H1 (cell line): ENCODE data around the gene LARP4. TPM values are rescaled to one million over a fixed set of nuclear protein-coding genes. Genes with fewer than 3 reads are reported as not detected.

Source experiments
- CTCF ChIA-PET: fragments of 300-600 bp; sonication (Branson Sonifier 250); formaldehyde crosslinking; loops from one replicate; lab custom pipeline; 2021; ENCODE audit not compliant: partially characterized antibody; lab: Charles Lee
- POLR2A ChIA-PET: fragments of 300-600 bp; sonication (Branson Sonifier 250); formaldehyde crosslinking; loops from one replicate; lab custom pipeline; 2021; ENCODE audit warnings: inconsistent platforms; ENCODE audit not compliant: partially characterized antibody; lab: Charles Lee
- DNase-seq, 2 experiments: peaks; one replicate each; pipeline versions ENCODE4 v3.0.0 to v3.0.0-alpha.2; 2010 to 2022; ENCODE audit warnings: low spot score in 2 of 2, low read depth in 1 of 2, mixed read lengths in 1 of 2
- FAIRE-seq: peaks from 2 replicates; lab custom pipeline; 2011; peaks lifted over from hg19 to GRCh38; lab: Jason Lieb, UNC
- H2AFZ ChIP-seq: 2 replicates; pipeline ENCODE4 v1.8.1; 2012; ENCODE audit warnings: low read length, inconsistent platforms
- H2AK5ac ChIP-seq: 2 replicates; pipeline ENCODE4 v1.6.1; 2013; ENCODE audit warnings: low read depth, low read length
- H2BK120ac ChIP-seq: replicated peaks from 2 replicates; pipeline ENCODE3; 2013; ENCODE audit warnings: low read depth, low read length, inconsistent platforms
- H2BK12ac ChIP-seq: 2 replicates; pipeline ENCODE4 v1.6.1; 2013; ENCODE audit warnings: low read depth, low read length
- H2BK15ac ChIP-seq: 2 replicates; pipeline ENCODE4 v1.6.1; 2013; ENCODE audit warnings: low read length
- H2BK20ac ChIP-seq: 2 replicates; pipeline ENCODE4 v1.6.1; 2013; ENCODE audit warnings: low read length
- H2BK5ac ChIP-seq: 2 replicates; pipeline ENCODE4 v1.6.1; 2013; ENCODE audit warnings: low read depth, low read length
- H3K14ac ChIP-seq: 2 replicates; pipeline ENCODE4 v1.6.1; 2013; ENCODE audit warnings: inconsistent platforms; ENCODE audit not compliant: insufficient read length
- H3K18ac ChIP-seq: 2 replicates; pipeline ENCODE4 v1.6.1; 2013; ENCODE audit warnings: low read length; ENCODE audit errors: extremely low read depth
- H3K23ac ChIP-seq: 2 replicates; pipeline ENCODE4 v1.6.1; 2013; ENCODE audit warnings: inconsistent platforms; ENCODE audit not compliant: insufficient read length
- H3K23me2 ChIP-seq: 2 replicates; pipeline ENCODE4 v1.6.1; 2013; ENCODE audit warnings: low read depth, low read length
- H3K27ac ChIP-seq: 2 replicates; pipeline ENCODE4 v1.6.1; 2011; ENCODE audit warnings: low read depth, low read length, inconsistent platforms
- H3K27me3 ChIP-seq, 4 experiments: replicated peaks in 1 of 4; 1 replicate in 1 of 4; 2 replicates in 3 of 4; pipeline versions ENCODE4 v1.6.1 to v1.8.1; 2011 to 2013; ENCODE audit warnings: low read length in 3 of 4, mild to moderate bottlenecking in 3 of 4, inconsistent platforms in 2 of 4, mixed read lengths in 2 of 4, moderate library complexity in 1 of 4; ENCODE audit not compliant: control insufficient read depth in 3 of 4, insufficient read depth in 3 of 4; ENCODE audit errors: extremely low read depth in 1 of 4
- H3K36me3 ChIP-seq, 4 experiments: 2 replicates each; pipeline versions ENCODE4 v1.6.1 to v1.8.1; 2011 to 2013; ENCODE audit warnings: mild to moderate bottlenecking in 4 of 4, low read length in 3 of 4, moderate library complexity in 2 of 4, control low read depth in 1 of 4, inconsistent platforms in 1 of 4; ENCODE audit not compliant: insufficient read depth in 4 of 4, control insufficient read depth in 2 of 4
- H3K4ac ChIP-seq: replicated peaks from 2 replicates; pipeline ENCODE3; 2013; ENCODE audit warnings: low read length, low read depth, mixed read lengths, inconsistent platforms; ENCODE audit not compliant: insufficient read length
- H3K4me1 ChIP-seq, 4 experiments: replicated peaks in 1 of 4; 1 replicate in 1 of 4; 2 replicates in 3 of 4; pipeline versions ENCODE4 v1.6.1 to v1.8.1; 2011 to 2013; ENCODE audit warnings: low read length in 3 of 4, inconsistent platforms in 2 of 4, mixed read lengths in 1 of 4; ENCODE audit not compliant: insufficient read depth in 4 of 4, control insufficient read depth in 3 of 4
- H3K4me2 ChIP-seq, 2 experiments: 2 replicates each; pipeline versions ENCODE4 v1.6.1 to v1.8.1; 2011 to 2013; ENCODE audit warnings: low read depth in 2 of 2, low read length in 2 of 2, control low read depth in 1 of 2, inconsistent platforms in 1 of 2, mild to moderate bottlenecking in 1 of 2; ENCODE audit not compliant: insufficient read depth in 1 of 2
- H3K4me3 ChIP-seq, 4 experiments: fragments of 200-600, 300-600 bp in 1 of 4; sonication (generic), shearing (Covaris generic), sonication (Bioruptor Twin) in 1 of 4; 2 replicates each; pipeline versions ENCODE4 v1.5.1 to v1.8.1; 2011 to 2016; ENCODE audit warnings: low read length in 4 of 4, low read depth in 3 of 4, control low read depth in 2 of 4, inconsistent platforms in 2 of 4, mild to moderate bottlenecking in 2 of 4, mixed read lengths in 1 of 4, moderate library complexity in 1 of 4; ENCODE audit not compliant: insufficient read depth in 2 of 4; ENCODE audit errors: extremely low read depth in 1 of 4
- H3K56ac ChIP-seq: replicated peaks from 2 replicates; pipeline ENCODE3; 2013; ENCODE audit warnings: low read depth, mild to moderate bottlenecking, mixed read lengths, low read length, inconsistent platforms; ENCODE audit not compliant: insufficient read length
- H3K79me1 ChIP-seq: 2 replicates; pipeline ENCODE4 v1.6.1; 2013; ENCODE audit warnings: low read depth, low read length, control low read depth
- H3K79me2 ChIP-seq, 2 experiments: 2 replicates each; pipeline versions ENCODE4 v1.6.1 to v1.8.1; 2012 to 2013; ENCODE audit warnings: low read length in 2 of 2, mild to moderate bottlenecking in 2 of 2, inconsistent platforms in 1 of 2; ENCODE audit not compliant: insufficient read depth in 2 of 2, control insufficient read depth in 1 of 2
- H3K9ac ChIP-seq, 4 experiments: replicated peaks in 1 of 4; 1 replicate in 1 of 4; 2 replicates in 3 of 4; pipeline versions ENCODE4 v1.6.1 to v1.8.1; 2011 to 2013; ENCODE audit warnings: low read depth in 3 of 4, low read length in 3 of 4, control low read depth in 2 of 4, mild to moderate bottlenecking in 2 of 4, moderate library complexity in 2 of 4, inconsistent platforms in 1 of 4; ENCODE audit errors: extremely low read depth in 1 of 4
- H3K9me3 ChIP-seq, 2 experiments: 2 replicates each; pipeline versions ENCODE4 v1.6.1 to v1.8.1; 2012 to 2013; ENCODE audit warnings: mild to moderate bottlenecking in 2 of 2, moderate library complexity in 2 of 2, control low read depth in 1 of 2, inconsistent platforms in 1 of 2, low read depth in 1 of 2, low read length in 1 of 2, mixed read lengths in 1 of 2; ENCODE audit not compliant: insufficient read depth in 2 of 2
- H4K20me1 ChIP-seq, 2 experiments: replicated peaks in 1 of 2; 2 replicates each; pipeline versions ENCODE3 to v1.8.1; 2011 to 2013; ENCODE audit warnings: inconsistent platforms in 2 of 2, low read length in 2 of 2, mild to moderate bottlenecking in 1 of 2; ENCODE audit not compliant: insufficient read depth in 2 of 2, control insufficient read depth in 1 of 2
- H4K5ac ChIP-seq: 2 replicates; pipeline ENCODE4 v1.6.1; 2013; ENCODE audit warnings: low read length, low read depth, mixed read lengths, inconsistent platforms; ENCODE audit not compliant: insufficient read length
- H4K8ac ChIP-seq: 2 replicates; pipeline ENCODE4 v1.8.0; 2013; ENCODE audit warnings: mild to moderate bottlenecking, moderate library complexity, low read length, inconsistent platforms; ENCODE audit not compliant: insufficient read depth; ENCODE audit errors: extremely low read depth
- H4K91ac ChIP-seq: replicated peaks from 2 replicates; pipeline ENCODE3; 2013; ENCODE audit warnings: low read length, mixed read lengths, inconsistent platforms; ENCODE audit not compliant: insufficient read length
- RNF2 ChIP-seq: fragments of 200-900, 300-1000 bp; sonication (generic); IDR thresholded peaks from 2 replicates; pipeline ENCODE4 v1.7.1; 2016; ENCODE audit warnings: borderline replicate concordance, low read depth, mild to moderate bottlenecking, antibody characterized with exemption, low read length; ENCODE audit not compliant: poor library complexity, severe bottlenecking; ENCODE audit errors: missing control alignments
- WGBS, 2 experiments: shearing (Covaris generic) in 1 of 2; methylation state at CpG; one replicate each; pipeline versions ENCODE4 v1.1.6 to v1.1.7; 2013 to 2015; ENCODE audit warnings: low lambda C conversion rate in 2 of 2, mixed read lengths in 2 of 2, inconsistent platforms in 1 of 2, low coverage in 1 of 2, missing lambda C conversion rate in 1 of 2; ENCODE audit not compliant: insufficient replicate concordance in 2 of 2, insufficient coverage in 1 of 2, insufficient read length in 1 of 2; ENCODE audit errors: extremely low coverage in 1 of 2, missing lambda C conversion rate in 1 of 2; 5-methylcytosine and 5-hydroxymethylcytosine counted together
- polyA plus RNA-seq, 7 experiments: library from polyadenylated mRNA; depleted of rRNA in 3 of 7; stranded (reverse) in 5 of 7; unstranded in 2 of 7; fragments of >200 nt in 5 of 7; fragments of 200-250 nt in 2 of 7; gene quantifications; 1 replicate in 5 of 7; 2 replicates in 1 of 7; 4 replicates in 1 of 7; pipeline versions ENCODE4 v1.2.1 to v1.2.3, GENCODE V29; 2011 to 2013; ENCODE audit warnings: missing spikeins in 2 of 7, mixed read lengths in 2 of 7
- total RNA-seq: library from RNA; stranded (reverse); fragmentation: NEBNext Ultra II Directional; extraction: Animal tissue kit (Norgen Biotek cat#: 25700); gene quantifications from 2 replicates; pipeline ENCODE4 v1.2.1, GENCODE V29; 2021

Gene LARP4
- total and polyA plus RNA-seq, 2 of the 8 experiments (the other 6 are each of a cell fraction or from before 2014, with no cell fraction given) = 12.8 to 93.9 TPM

DNA sequence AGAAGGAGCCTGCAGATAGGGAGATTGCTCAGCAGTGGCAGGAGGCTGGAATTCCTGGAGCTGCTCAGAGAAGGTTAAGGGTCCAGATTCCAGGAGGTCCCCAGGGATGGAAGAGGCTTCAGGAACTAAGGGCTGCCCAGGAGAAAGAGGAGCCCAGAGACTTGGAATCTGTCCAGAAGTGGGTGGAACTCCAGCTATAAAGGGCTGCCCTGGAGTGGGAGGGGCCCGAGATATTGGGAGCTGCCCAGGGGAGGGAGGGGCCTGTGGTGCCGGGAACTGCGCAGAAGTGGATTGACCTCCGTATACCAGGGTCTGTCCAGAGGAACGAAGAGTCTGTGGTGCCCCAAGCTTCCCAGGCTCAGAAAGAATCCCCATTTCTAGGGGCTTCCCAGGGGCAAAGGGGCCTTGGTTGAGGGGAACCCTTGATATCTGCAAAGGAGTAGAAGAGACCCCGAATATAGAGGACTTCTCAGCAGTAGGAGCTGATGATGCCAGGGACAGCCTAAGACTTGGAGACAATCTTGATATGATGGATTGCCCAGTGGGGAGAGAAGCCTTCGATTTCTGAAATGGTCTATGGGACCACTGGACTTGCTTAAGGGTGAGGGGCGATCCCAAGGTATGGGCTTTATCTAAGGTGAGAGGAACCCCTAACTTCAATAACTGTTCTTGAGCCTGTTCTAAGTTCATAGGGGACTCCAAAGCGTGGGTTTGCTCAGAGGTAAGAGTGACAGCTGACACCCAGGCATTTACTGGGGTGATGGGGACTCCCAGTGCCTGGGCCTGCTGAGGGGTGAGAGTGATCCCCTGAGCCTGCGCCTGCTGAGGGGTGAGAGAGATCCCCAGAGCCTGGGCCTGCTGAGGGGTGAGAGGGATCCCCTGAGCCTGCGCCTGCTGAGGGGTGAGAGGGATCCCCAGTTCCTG, 49.3 kb upstream of the LARP4 start:
- CTCF ChIA-PET = interaction anchor here (1.6 kb wide), 1 partner anchor 11 kb away, joined by 3 read pairs; no protein-coding TSS in a partner anchor
- FAIRE-seq = no peak

More for the DNA sequence above, 49.3 kb upstream of the LARP4 start:
- Histone ChIP-seq H3K36me3 (no peaks in the 10 kb centered on the region), H2BK120ac (no peak overlapping the region), H4K5ac (no peak overlapping the region), H3K14ac (no peak overlapping the region), H4K20me1 (no peaks in the 10 kb centered on the region), H3K9ac (no peak overlapping the region), H3K56ac (no peak overlapping the region), H3K18ac (no peak overlapping the region), H2BK12ac (no peak overlapping the region), H3K79me2 (no peaks in the 10 kb centered on the region), H2BK15ac (no peak overlapping the region), H3K23me2 (no peaks in the 10 kb centered on the region), H2BK5ac (no peak overlapping the region), H3K4me1 (no peaks in the 10 kb centered on the region), H3K79me1 (no peaks in the 10 kb centered on the region), H2BK20ac (no peak overlapping the region), H4K8ac (no peak overlapping the region), H4K91ac (no peak overlapping the region), H2AFZ (no peak overlapping the region), H2AK5ac (no peak overlapping the region), H3K4ac (no peak overlapping the region), H3K9me3 (no peaks in the 10 kb centered on the region), H3K27me3 (no peaks in the 10 kb centered on the region), H3K23ac (no peak overlapping the region), H3K4me2 (no peak overlapping the region), H3K27ac (no peak overlapping the region), H3K4me3 (no peak overlapping the region)
- WGBS, 2 experiments = 86% methylated on average over 9 of the region's 11 CpGs; no CpG with 5 or more reads in 1 of the 2 experiments
- TF ChIP-seq RNF2 = no peak
- POLR2A ChIA-PET = no interaction called here
- no peak for DNase-seq
